OCI-LY3 (cell line): ENCODE results near the gene RPL38.

Experiments
- H2AFZ ChIP-seq: fragments of 200-600, 300-600 bp; shearing (Covaris generic); 2 replicates; pipeline ENCODE4 v1.6.0; 2014; ENCODE audit warnings: antibody characterized with exemption, low read depth, low read length
- H3K27ac ChIP-seq: fragments of 200-600, 300-600 bp; sonication (generic); 2 replicates; pipeline ENCODE4 v1.5.1; 2014; ENCODE audit warnings: mild to moderate bottlenecking, low read length, moderate library complexity, mixed read lengths
- H3K27me3 ChIP-seq: fragments of 200-600, 300-600 bp; sonication (generic); 2 replicates; pipeline ENCODE4 v1.6.1; 2014; ENCODE audit warnings: low read depth, low read length, mixed read lengths
- H3K36me3 ChIP-seq: fragments of 200-600, 300-600 bp; sonication (generic); replicated peaks from 2 replicates; pipeline ENCODE3; 2014; ENCODE audit warnings: low read depth, low read length, mixed read lengths
- H3K4me1 ChIP-seq: fragments of 300-600, 200-600 bp; sonication (generic); 2 replicates; pipeline ENCODE4 v1.6.1; 2014; ENCODE audit warnings: low read length, mixed read lengths
- H3K4me2 ChIP-seq: fragments of 200-600, 300-600 bp; sonication (generic); 2 replicates; pipeline ENCODE4 v1.6.1; 2014; ENCODE audit warnings: low read length, mixed read lengths
- H3K4me3 ChIP-seq: fragments of 300-600, 200-600 bp; sonication (generic); 2 replicates; pipeline ENCODE4 v1.5.1; 2014; ENCODE audit warnings: antibody characterized with exemption, mild to moderate bottlenecking, low read length, moderate library complexity
- H3K79me2 ChIP-seq: fragments of 300-600, 200-600 bp; shearing (Covaris generic); 2 replicates; pipeline ENCODE4 v1.6.1; 2014; ENCODE audit warnings: mild to moderate bottlenecking, low read length, mixed read lengths
- H3K9ac ChIP-seq: fragments of 300-600, 200-600 bp; shearing (Covaris generic); 2 replicates; pipeline ENCODE4 v1.6.0; 2014; ENCODE audit warnings: mild to moderate bottlenecking, low read length, moderate library complexity
- H3K9me3 ChIP-seq: fragments of 200-600, 300-600 bp; shearing (Covaris generic); 2 replicates; pipeline ENCODE4 v1.6.1; 2014; ENCODE audit warnings: low read length, mixed read lengths; ENCODE audit not compliant: insufficient read depth
- H4K20me1 ChIP-seq: fragments of 200-600, 300-600 bp; sonication (generic); 2 replicates; pipeline ENCODE4 v1.6.1; 2016; ENCODE audit warnings: low read length, mixed read lengths; ENCODE audit not compliant: insufficient read depth
- EZH2phosphoT487 ChIP-seq: fragments of 200-600 bp; shearing (Covaris generic); IDR thresholded peaks from 2 replicates; pipeline ENCODE4 v1.6.1; 2018; ENCODE audit warnings: antibody characterized with exemption, mixed run types, low read depth
- TF ChIP-seq, protein P1 (sequence below): fragments of 200-600, 300-600 bp; sonication (generic); IDR thresholded peaks from 2 replicates; pipeline ENCODE4 v1.5.1; 2014; ENCODE audit warnings: antibody characterized with exemption, low read length, low read depth

RPL38 gene

DNA sequence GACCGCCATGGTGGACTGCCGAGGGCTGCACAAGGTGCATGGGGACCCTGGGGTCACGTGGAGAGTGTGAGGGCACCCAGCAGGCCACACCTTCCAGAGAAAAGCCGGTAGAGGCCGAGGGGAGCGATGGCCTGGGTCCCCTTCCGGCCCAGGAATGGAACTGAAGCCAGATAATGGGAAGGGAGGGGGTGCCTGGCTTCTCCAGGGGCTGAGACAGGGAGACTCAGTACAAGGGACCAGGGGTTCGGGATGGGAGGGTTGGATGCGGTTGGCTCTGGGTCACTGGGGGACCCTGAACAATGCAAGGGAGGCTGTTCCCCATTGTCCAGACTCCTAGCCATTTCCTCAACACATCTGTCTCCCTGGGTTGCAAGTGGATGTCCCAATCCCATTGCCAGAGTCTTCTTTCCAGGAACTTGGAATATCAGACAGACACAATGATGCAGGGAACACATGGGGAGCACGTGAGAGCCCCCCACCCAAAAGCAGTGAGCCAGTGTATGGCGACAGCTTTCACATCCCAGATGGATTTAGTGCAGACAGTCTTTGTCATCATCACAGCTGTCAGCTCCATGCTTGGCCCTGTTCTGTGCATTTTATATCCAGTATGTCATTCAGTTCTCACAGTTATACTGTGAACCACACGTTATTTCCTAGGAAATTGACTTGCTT, 47.0 kb downstream of the RPL38 start:
- Histone ChIP-seq H2AFZ (no peak overlapping the region), H3K27me3 (no peaks in the 10 kb centered on the region), H3K4me1 (no peaks in the 10 kb centered on the region), H3K36me3 (peaks cover 3% of the 10 kb centered on the region), H3K79me2 (no peaks in the 10 kb centered on the region), H3K27ac (no peak overlapping the region), H4K20me1 (no peaks in the 10 kb centered on the region), H3K4me3 (no peak overlapping the region), H3K4me2 (no peak overlapping the region), H3K9me3 (no peaks in the 10 kb centered on the region), H3K9ac (no peak overlapping the region)
- no peak for TF ChIP-seq EZH2phosphoT487
- TF ChIP-seq, protein P1, sequence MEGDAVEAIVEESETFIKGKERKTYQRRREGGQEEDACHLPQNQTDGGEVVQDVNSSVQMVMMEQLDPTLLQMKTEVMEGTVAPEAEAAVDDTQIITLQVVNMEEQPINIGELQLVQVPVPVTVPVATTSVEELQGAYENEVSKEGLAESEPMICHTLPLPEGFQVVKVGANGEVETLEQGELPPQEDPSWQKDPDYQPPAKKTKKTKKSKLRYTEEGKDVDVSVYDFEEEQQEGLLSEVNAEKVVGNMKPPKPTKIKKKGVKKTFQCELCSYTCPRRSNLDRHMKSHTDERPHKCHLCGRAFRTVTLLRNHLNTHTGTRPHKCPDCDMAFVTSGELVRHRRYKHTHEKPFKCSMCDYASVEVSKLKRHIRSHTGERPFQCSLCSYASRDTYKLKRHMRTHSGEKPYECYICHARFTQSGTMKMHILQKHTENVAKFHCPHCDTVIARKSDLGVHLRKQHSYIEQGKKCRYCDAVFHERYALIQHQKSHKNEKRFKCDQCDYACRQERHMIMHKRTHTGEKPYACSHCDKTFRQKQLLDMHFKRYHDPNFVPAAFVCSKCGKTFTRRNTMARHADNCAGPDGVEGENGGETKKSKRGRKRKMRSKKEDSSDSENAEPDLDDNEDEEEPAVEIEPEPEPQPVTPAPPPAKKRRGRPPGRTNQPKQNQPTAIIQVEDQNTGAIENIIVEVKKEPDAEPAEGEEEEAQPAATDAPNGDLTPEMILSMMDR: no peak

DNA sequence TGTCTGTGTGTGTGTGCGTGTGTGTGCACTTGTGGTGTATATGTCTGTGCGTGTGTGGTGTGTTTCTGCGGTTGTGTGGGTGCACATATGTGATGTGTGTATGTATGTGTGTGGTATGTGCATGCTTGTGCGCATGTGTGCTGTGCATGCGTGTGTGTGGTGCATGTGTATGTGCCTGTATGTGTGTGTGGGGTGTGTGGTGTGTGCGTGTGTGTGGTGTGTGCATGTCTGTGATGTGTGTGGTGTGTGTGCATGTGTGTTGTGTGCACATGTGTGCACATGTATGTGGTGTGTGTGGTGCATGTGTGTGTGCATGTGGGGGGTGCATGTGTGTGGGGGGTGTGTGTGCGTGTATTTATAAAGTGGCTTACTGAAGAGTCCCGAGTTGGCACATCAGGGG, 47.6 kb downstream of the RPL38 start:
- Histone ChIP-seq H3K79me2 (no peaks in the 10 kb centered on the region), H3K4me3 (no peak overlapping the region), H3K4me1 (no peaks in the 10 kb centered on the region), H3K27me3 (no peaks in the 10 kb centered on the region), H3K4me2 (no peak overlapping the region), H3K9me3 (no peaks in the 10 kb centered on the region), H3K9ac (no peak overlapping the region), H3K27ac (no peak overlapping the region), H2AFZ (no peak overlapping the region), H4K20me1 (no peaks in the 10 kb centered on the region), H3K36me3 (peaks cover 3% of the 10 kb centered on the region)
- TF ChIP-seq, protein P1: no peak
- TF ChIP-seq EZH2phosphoT487: no peak

DNA sequence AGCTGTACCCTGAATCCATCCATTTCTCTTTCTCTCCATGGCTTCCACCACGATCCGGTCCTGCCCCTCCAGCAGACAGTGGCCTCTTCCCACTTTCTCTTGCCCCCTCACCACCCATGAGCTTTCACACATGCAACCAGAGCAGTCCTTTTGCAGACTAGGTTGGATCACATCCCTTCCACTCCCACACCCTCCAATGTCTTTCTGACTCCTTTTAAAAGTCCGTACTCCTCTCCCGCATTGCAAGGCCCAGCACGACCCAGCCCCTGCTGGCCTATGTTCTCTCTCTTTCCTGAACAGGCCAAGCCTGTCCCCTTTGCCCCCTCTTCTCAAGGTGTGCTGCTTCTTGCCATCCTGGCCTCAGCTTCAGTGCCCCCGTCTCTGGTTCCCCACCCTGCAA, 48.1 kb downstream of the RPL38 start:
- no peaks in the 10 kb centered on the region for H3K36me3 ChIP-seq
- H3K27ac ChIP-seq: no peak overlapping the region
- no peaks in the 10 kb centered on the region for H3K79me2 ChIP-seq
- H3K4me3 ChIP-seq: no peak overlapping the region
- no peak overlapping the region for H3K9ac ChIP-seq
- H4K20me1 ChIP-seq: no peaks in the 10 kb centered on the region
- H3K4me1 ChIP-seq: no peaks in the 10 kb centered on the region
- H3K27me3 ChIP-seq: no peaks in the 10 kb centered on the region
- H3K4me2 ChIP-seq: no peak overlapping the region
- no peak overlapping the region for H2AFZ ChIP-seq
- H3K9me3 ChIP-seq: no peaks in the 10 kb centered on the region
- TF ChIP-seq EZH2phosphoT487: no peak
- TF ChIP-seq, protein P1: no peak

DNA sequence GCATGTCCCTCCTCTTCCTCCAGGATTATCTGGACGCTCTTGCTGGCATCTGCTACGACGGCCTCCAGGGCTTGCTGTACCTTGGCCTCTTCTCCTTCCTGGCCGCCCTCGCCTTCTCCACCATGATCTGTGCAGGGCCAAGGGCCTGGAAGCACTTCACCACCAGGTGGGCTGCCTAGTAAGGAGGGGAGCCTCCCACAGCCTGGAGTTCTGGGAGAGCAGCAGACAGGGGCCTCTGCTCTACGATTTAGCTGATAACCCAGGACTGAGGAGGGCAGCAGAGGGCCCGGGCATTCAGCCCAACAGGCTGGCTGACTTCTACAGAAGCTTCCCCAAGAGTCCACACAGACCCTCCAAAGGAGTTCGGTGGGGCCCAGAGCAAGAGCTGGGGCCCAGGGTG, 48.7 kb downstream of the RPL38 start:
- Histone ChIP-seq H3K27ac (no peak overlapping the region), H3K4me3 (no peak overlapping the region), H2AFZ (no peak overlapping the region), H3K27me3 (no peaks in the 10 kb centered on the region), H3K4me2 (no peak overlapping the region), H3K4me1 (no peaks in the 10 kb centered on the region), H3K9me3 (no peaks in the 10 kb centered on the region), H3K9ac (no peak overlapping the region), H3K36me3 (no peaks in the 10 kb centered on the region), H4K20me1 (no peaks in the 10 kb centered on the region), H3K79me2 (no peaks in the 10 kb centered on the region)
- no peak for TF ChIP-seq EZH2phosphoT487
- TF ChIP-seq, protein P1: no peak
